AG09309 (cell line): Measurements from ENCODE around the gene TTC7B.

ENCODE experiments used
- DNase-seq: peaks from one replicate; pipeline ENCODE4 v3.0.0-alpha.2; 2010; ENCODE audit warnings: low read depth
- H3K4me3 ChIP-seq: 2 replicates; pipeline ENCODE4 v1.5.1; 2011; ENCODE audit warnings: mild to moderate bottlenecking, low read depth, low read length, moderate library complexity; ENCODE audit not compliant: control insufficient read depth
- TF ChIP-seq, protein P1 (sequence below): IDR thresholded peaks from 2 replicates; pipeline ENCODE4 v1.5.1; 2011; ENCODE audit warnings: mild to moderate bottlenecking, low read depth, low read length, inconsistent platforms; ENCODE audit not compliant: insufficient read depth, control insufficient read depth; ENCODE audit errors: missing control alignments

TTC7B gene

DNA sequence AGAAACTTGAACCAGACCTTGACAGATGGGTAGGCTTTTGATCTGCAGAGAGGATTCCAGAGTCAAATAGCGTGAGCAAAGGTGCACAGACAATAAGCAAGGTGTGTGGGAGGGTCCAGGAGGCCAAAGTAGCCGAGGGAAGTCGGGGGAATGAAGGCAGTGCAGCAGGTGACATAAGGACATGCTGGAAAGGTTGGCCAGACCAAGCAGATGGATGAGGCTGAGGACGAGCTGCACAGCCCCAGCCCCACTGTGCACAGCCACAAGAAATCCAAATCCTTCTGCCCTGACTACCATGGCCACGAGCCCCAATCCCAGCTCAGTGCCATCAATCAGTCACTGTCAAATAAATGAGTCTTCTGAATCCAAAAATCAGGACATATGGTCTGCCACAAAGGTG, 5.4 kb downstream of the TTC7B start:
- DNase-seq: no peak
- TF ChIP-seq, protein P1, sequence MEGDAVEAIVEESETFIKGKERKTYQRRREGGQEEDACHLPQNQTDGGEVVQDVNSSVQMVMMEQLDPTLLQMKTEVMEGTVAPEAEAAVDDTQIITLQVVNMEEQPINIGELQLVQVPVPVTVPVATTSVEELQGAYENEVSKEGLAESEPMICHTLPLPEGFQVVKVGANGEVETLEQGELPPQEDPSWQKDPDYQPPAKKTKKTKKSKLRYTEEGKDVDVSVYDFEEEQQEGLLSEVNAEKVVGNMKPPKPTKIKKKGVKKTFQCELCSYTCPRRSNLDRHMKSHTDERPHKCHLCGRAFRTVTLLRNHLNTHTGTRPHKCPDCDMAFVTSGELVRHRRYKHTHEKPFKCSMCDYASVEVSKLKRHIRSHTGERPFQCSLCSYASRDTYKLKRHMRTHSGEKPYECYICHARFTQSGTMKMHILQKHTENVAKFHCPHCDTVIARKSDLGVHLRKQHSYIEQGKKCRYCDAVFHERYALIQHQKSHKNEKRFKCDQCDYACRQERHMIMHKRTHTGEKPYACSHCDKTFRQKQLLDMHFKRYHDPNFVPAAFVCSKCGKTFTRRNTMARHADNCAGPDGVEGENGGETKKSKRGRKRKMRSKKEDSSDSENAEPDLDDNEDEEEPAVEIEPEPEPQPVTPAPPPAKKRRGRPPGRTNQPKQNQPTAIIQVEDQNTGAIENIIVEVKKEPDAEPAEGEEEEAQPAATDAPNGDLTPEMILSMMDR: no peak
- no peak overlapping the region for H3K4me3 ChIP-seq

DNA sequence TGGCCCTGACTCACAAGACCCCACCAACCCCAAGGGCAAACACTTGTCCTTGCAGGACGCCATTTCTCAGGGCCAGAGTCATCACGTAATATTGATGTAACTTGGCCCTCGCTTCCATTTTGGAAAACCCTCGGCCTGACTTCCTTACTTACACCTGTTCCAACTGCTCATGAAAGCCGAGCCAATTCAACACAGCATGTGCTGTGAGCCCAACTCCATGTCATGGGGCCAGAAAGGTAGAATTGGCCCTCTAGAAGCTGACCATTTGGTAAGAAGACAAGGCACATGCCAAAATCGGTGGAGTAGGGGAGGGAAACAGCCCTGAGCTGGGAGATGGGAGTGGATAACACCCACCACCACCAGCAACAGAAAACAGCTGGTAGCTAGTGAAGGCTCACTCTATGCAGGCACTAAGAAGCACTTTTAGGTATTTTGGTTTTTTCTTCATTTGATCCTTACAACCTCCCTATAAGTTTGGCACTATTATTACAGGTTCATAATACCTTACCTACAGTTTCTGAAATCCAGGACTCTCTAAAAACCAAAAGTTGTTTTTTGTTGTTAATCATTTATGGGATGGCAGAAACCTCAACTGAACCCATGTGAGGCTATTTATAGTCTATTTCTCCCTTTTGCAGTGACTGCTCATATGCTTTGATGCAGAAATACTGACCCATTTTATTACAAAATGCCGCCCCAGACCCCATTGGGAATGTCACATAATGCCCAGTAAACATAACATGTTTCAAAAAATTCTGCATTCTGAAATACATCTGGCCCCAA, 6.5 kb downstream of the TTC7B start:
- no peak for DNase-seq
- TF ChIP-seq, protein P1: no peak
- H3K4me3 ChIP-seq: no peak overlapping the region

DNA sequence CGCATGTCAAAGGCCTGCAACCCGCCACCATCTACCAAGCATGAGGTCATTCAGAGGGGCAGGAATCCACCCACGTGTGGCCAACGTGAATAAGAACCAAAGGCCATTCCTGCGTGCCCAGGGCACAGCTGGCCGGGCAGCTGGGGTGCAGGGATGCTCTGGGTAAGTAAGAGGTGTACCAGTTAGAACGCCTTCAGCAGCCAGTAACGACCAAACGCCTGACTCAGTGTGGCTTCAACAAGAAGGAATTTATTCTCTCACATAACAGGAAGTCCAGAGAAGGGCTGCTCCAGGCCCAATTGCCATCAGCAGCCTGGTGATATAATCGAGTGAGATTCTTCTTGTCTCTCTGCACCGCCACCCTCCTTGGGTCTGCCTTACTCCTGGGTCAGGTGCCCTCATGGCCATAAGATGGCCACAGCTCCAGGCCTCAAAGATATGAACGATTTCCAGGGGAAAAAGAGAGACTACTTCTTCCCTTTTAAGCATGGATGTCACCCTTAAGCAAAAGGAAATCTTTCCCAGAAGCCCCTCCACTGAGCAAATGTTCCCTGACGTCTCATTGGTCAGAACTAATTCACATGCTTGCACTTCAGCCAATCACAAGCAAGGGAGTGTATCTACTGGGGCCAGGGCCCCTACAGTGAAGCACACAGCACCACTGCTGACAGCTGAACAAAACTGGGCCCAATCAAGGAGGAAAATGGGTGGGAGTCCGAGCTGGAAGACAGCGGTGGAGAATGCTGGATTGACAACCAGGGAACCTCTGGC, 7.3 kb downstream of the TTC7B start:
- TF ChIP-seq, protein P1: no peak

DNA sequence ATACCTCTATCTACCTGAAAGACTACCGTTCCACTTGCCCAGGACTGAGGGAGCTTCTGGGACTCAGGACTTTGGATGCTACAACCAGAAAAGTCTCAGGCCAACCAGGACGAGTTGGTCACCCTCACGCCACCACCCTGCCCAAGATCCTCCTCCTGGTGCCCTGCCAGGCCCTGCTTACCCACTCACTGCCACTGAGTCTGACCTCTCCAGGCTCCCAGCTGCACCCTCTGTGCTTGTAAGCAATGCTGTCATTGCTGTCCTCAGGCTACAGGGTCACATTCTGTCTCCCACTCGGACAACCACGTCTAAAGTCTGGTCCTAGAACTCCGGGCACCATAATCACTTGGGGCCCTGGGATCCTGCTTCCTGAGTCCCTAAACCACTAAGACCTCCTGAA, 9.2 kb downstream of the TTC7B start:
- TF ChIP-seq, protein P1: no peak
- H3K4me3 ChIP-seq: no peak overlapping the region
- DNase-seq: no peak

More for the DNA sequence above, 7.3 kb downstream of the TTC7B start:
- no peak for DNase-seq
- H3K4me3 ChIP-seq: no peak overlapping the region

DNA sequence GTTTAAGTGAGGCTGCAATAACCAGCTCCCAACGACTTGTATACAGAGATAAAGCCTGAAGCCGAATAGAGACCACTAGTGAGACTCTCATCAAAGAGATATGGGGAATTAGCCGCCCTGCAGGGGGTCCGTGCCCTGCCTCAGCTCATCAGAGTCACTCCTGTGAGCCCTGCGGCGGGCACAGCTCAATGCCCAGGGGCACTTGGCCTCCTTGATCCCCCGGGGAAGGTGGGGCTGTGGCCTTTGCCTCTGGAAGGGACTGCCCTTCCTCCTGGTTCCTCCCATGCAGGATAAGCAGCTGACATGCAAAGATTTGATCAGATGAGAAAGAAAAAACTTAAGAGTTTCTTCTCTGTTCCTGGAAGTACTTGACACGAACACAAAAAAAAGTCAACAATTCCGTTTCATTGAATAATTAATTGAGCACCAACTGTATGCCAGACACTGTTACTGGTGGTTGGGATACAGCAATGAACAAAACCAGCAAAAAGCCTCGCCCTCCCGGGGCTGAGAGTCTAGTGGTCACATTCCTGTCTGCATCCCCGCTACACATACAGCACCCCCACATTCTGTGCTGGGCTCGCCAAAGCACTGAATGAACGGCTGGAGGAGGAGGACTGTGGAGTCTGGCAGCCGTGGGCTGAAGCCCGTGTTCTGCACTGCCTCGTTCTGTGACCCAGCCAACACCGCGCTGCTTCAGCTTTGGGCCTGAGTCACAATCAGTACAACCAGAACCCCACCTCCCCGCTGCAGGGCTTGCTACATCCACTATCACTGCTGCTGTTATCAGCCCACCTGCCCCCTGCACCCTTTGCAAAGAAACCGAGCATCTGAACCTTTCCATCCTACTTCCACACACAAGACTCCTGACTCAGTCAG, 10.3 kb downstream of the TTC7B start:
- DNase-seq: no peak
- TF ChIP-seq, protein P1: no peak
- no peak overlapping the region for H3K4me3 ChIP-seq

- TF ChIP-seq, protein P1: no peak
These were observed 11.2 kb downstream of the TTC7B start for GRCh38 chr14:90805084-90805391.

More at GRCh38 chr14:90805084-90805391, 11.2 kb downstream of the TTC7B start:
- no peak for DNase-seq
- H3K4me3 ChIP-seq: no peak overlapping the region
